Measurements from ENCODE around the gene OBP2B.

The OBP2B gene

DNA sequence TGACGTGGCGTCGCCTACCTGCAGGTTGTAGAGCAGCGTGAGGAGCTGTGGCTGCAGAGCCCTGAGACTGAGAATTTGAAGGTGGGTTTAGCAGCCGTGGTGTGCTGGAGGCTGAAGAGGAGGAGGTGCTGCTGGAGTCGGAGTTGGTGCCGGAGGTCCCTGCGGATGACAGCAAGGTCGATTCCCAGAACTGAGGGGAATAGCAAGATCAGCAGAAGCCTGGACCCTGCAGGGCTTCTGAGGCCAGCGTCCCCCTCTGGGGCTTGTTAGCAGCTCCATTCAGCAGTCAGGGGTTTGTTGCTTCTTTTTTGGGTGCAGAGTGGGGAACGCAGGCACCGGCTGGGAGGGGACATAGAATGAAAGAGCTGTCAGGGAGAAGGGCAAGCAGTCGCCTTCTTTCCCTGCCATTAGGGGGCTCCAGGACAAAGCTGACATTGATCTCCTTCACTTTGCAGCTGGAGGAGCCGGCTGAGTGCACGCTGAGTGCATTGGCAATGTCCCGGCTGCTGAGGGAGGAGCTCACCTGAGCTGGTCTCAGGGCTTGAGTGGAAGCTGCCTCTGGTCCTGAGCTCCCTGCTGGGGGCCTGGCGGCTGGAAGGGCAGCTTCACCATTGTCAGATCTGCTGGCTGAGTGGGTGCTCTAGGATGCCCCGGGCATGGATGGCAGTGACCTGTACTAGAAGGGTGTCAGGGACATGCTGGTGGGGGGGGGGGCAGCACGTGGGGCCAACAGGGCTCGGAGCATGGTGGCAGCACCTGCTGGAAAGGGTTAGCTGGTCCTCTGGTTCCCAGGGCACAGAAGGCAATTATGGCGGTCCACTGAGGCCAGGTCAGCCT, 20.8 kb downstream of the OBP2B start:
- DNase-seq, result no peak
- intact Hi-C loops (cut with DNase I; ENCODE audit: low total_unique reads), result loop anchor here (10.0 kb wide), 1 partner anchor 137 kb away; no protein-coding TSS in a partner anchor
- no peak overlapping the region for H3K27ac ChIP-seq
- peaks cover 0 to 33% of the 10 kb centered on the region in 2 donors for H3K27me3 ChIP-seq
- peaks cover 0 to 3% (median 0%) of the 10 kb centered on the region in 4 donors for H3K4me1 ChIP-seq
- H3K4me3 ChIP-seq, result no peak overlapping the region
- H3K36me3 ChIP-seq, result no peaks in the 10 kb centered on the region
- no peaks in the 10 kb centered on the region for H3K9me3 ChIP-seq
- TF ChIP-seq, protein P1, sequence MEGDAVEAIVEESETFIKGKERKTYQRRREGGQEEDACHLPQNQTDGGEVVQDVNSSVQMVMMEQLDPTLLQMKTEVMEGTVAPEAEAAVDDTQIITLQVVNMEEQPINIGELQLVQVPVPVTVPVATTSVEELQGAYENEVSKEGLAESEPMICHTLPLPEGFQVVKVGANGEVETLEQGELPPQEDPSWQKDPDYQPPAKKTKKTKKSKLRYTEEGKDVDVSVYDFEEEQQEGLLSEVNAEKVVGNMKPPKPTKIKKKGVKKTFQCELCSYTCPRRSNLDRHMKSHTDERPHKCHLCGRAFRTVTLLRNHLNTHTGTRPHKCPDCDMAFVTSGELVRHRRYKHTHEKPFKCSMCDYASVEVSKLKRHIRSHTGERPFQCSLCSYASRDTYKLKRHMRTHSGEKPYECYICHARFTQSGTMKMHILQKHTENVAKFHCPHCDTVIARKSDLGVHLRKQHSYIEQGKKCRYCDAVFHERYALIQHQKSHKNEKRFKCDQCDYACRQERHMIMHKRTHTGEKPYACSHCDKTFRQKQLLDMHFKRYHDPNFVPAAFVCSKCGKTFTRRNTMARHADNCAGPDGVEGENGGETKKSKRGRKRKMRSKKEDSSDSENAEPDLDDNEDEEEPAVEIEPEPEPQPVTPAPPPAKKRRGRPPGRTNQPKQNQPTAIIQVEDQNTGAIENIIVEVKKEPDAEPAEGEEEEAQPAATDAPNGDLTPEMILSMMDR (IDR thresholded peaks at IDR 0.05), result no peak

DNA sequence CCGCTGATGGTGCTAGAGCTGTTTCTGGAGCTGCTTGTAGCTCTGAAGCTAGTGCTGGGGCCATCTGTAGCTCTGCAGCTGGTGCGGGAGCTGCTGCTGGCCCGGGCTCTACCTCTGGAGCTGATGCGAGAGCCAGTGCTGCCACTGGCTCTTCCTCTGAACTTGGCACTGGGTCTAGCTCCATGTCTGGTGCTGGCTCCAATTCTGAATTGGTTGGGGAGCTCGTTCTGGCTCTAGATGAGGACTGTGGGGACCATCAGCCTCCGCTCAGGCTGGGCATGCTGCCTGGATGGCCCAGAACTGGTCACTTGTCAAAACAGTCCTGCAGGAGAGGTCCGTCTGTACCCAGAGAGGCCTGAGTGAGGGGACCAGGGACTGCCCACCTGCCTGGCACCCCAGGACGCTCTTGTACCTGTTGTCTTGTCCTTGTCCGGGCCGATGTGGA, 21.5 kb downstream of the OBP2B start:
- intact Hi-C loops (cut with DNase I; ENCODE audit: low total_unique reads), result loop anchor here (10.0 kb wide), 1 partner anchor 137 kb away; no protein-coding TSS in a partner anchor
- no peak for DNase-seq
- H3K9me3 ChIP-seq, result no peaks in the 10 kb centered on the region

DNA sequence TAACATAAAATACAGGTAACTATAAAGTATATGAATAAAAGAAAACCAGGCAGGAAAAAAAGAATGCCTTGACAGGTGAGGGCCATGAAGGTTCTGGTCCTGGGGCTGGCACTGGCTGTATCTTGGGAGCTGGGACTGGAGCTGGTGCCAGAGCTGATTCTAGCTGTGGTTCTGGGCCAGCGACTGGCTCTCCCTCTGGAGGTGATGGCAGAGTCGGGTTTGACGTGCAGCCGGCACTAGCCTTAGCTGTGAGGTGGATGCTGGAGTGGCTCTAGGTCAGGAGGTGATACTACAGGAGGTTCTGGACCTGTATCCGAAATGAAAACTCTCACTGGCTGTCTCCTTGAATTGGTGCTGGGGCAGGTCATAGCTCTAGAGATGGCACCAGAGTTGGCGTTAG, 22.3 kb downstream of the OBP2B start:
- peaks cover 0 to 3% (median 0%) of the 10 kb centered on the region in 4 donors for H3K4me1 ChIP-seq
- no peaks in the 10 kb centered on the region for H3K36me3 ChIP-seq
- H3K9me3 ChIP-seq, result no peaks in the 10 kb centered on the region
- no peak overlapping the region for H3K27ac ChIP-seq
- intact Hi-C loops (cut with DNase I; ENCODE audit: low total_unique reads), result loop anchor here (10.0 kb wide), 1 partner anchor 138 kb away; no protein-coding TSS in a partner anchor
- no peak overlapping the region for H3K4me3 ChIP-seq
- no peak for DNase-seq
- peaks cover 0 to 24% of the 10 kb centered on the region in 2 donors for H3K27me3 ChIP-seq
- TF ChIP-seq, protein P1 (IDR thresholded peaks at IDR 0.05), result no peak

More for the DNA sequence above, 21.5 kb downstream of the OBP2B start:
- H3K27ac ChIP-seq, result no peak overlapping the region
- H3K4me1 ChIP-seq, result peaks cover 0 to 3% (median 0%) of the 10 kb centered on the region in 4 donors
- no peaks in the 10 kb centered on the region for H3K36me3 ChIP-seq
- no peak overlapping the region for H3K4me3 ChIP-seq
- TF ChIP-seq, protein P1 (IDR thresholded peaks at IDR 0.05), result no peak
- H3K27me3 ChIP-seq, result peaks cover 0 to 31% of the 10 kb centered on the region in 2 donors

DNA sequence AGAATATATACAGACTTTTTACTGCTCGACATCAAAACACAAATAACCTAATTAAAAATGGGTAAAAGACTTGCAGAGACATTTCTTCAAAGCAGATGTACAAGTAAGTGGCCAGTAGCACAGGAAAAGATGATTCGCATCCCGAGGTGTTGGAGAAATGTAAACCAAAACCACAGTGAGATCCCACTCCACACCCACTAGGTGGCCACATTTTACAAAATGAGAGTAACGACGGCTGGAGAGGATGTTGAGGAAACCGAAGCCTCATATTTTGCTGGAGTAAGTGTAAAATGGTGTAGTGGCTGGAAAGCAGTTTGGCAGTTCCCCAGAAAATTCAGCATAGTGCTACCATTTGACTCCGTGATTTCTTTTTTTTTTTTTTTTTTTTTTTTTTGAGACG, 24.1 kb downstream of the OBP2B start:
- TF ChIP-seq, protein P1 (IDR thresholded peaks at IDR 0.05), result peak; percentile 45 to 53
- no peaks in the 10 kb centered on the region for H3K36me3 ChIP-seq
- H3K27ac ChIP-seq, result no peak overlapping the region
- no peak overlapping the region for H3K4me3 ChIP-seq
- H3K4me1 ChIP-seq, result peaks cover 0 to 3% (median 0%) of the 10 kb centered on the region in 4 donors
- peaks cover 0 to 23% of the 10 kb centered on the region in 2 donors for H3K27me3 ChIP-seq
- no peak for DNase-seq
- intact Hi-C loops (cut with DNase I; ENCODE audit: low total_unique reads), result loop anchor here (5.0 to 10.0 kb wide), 2 partner anchors 140 to 302 kb away; no protein-coding TSS in a partner anchor
- H3K9me3 ChIP-seq, result no peaks in the 10 kb centered on the region

DNA sequence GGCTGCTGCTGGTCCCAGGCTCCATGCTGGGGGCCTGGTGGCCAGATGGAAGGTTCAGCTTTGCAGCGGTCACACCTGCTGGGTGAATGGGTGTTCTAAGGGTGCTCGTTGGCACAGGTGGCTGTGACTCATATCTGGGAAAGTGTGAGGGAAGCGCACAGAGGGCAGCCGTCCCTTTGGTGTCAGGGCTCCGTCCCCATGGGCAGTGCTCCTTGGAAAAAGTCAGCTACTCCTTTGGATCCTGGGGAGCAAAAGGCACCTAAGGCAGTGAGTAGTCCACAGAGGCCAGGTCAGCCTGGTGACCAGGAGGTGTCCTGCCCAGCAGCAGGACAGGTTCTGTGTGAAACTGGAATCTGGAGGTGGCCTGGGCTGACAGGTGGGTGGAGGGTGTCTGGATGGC, 26.9 kb downstream of the OBP2B start:
- intact Hi-C loops (cut with DNase I; ENCODE audit: low total_unique reads), result loop anchor here (5.0 to 10.0 kb wide), 2 partner anchors 143 to 305 kb away; no protein-coding TSS in a partner anchor
- TF ChIP-seq, protein P1 (IDR thresholded peaks at IDR 0.05), result no peak
- no peaks in the 10 kb centered on the region for H3K9me3 ChIP-seq

More for the DNA sequence above, 26.9 kb downstream of the OBP2B start:
- Histone ChIP-seq H3K27ac (no peak overlapping the region), H3K36me3 (no peaks in the 10 kb centered on the region), H3K27me3 (peaks cover 0 to 5% of the 10 kb centered on the region in 2 donors), H3K4me1 (peaks cover 0 to 3% (median 0%) of the 10 kb centered on the region in 4 donors), H3K4me3 (no peak overlapping the region)
- no peak for DNase-seq

All from tibial artery (tissue), 4 donors.